IMR-90 (cell line): ENCODE measurements around the gene RCBTB2.

Experiments
- BHLHE40 ChIP-seq: fragments of 150-350 bp; IDR thresholded peaks from 2 replicates; pipeline ENCODE4 v1.6.1; 2016; ENCODE audit warnings: mild to moderate bottlenecking, low read depth, low read length
- CEBPB ChIP-seq: IDR thresholded peaks from 2 replicates; pipeline ENCODE4 v1.6.1; 2012; ENCODE audit warnings: low read depth, low read length, improper control_type of control experiment
- CHD1 ChIP-seq: IDR thresholded peaks from 2 replicates; pipeline ENCODE4 v1.6.1; 2012; ENCODE audit warnings: low read depth, low read length, improper control_type of control experiment
- FOS ChIP-seq: fragments of 150-350 bp; IDR thresholded peaks from 2 replicates; pipeline ENCODE4 v1.6.1; 2016; ENCODE audit warnings: low read depth, low read length
- POLR2A ChIP-seq: IDR thresholded peaks from 2 replicates; pipeline ENCODE4 v1.6.1; 2012; ENCODE audit warnings: mild to moderate bottlenecking, low read depth, low read length
- RAD21 ChIP-seq: IDR thresholded peaks from 2 replicates; pipeline ENCODE4 v1.6.1; 2012; ENCODE audit warnings: low read length, improper control_type of control experiment
- RCOR1 ChIP-seq: IDR thresholded peaks from 2 replicates; pipeline ENCODE4 v1.6.1; 2012; ENCODE audit warnings: mild to moderate bottlenecking, low read length, improper control_type of control experiment; ENCODE audit not compliant: insufficient replicate concordance
- RFX5 ChIP-seq: IDR thresholded peaks from 2 replicates; pipeline ENCODE4 v1.8.0; 2012; ENCODE audit warnings: low read depth, mild to moderate bottlenecking, low read length, moderate library complexity
- TF ChIP-seq, protein P1 (sequence below): conservative IDR thresholded peaks from 2 replicates; pipeline ENCODE4 v1.5.1; 2012; ENCODE audit warnings: mild to moderate bottlenecking, low read depth, low read length, improper control_type of control experiment
- TF ChIP-seq, protein P2 (sequence below): fragments of 150-350 bp; IDR thresholded peaks from 2 replicates; pipeline ENCODE4 v1.6.1; 2017; ENCODE audit warnings: mild to moderate bottlenecking, antibody characterized with exemption, low read length, low read depth

DNA sequence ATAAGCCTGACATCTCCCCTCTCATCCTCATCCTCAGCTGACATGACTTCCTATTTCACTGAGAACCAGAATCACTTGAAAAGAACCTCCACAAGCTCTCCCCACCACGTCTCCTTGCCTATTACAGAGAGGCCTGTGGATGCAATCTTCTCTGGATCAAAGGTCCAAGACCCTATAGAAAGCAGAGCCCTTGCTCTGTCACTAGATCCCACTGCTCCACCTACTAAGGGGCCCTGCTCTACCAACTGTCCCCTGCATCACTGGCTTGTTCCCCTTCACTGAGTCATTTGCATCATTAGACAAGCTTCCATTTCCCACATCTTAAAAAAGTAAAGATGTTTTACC, 40.8 kb downstream of the RCBTB2 start:
- TF ChIP-seq, protein P1, sequence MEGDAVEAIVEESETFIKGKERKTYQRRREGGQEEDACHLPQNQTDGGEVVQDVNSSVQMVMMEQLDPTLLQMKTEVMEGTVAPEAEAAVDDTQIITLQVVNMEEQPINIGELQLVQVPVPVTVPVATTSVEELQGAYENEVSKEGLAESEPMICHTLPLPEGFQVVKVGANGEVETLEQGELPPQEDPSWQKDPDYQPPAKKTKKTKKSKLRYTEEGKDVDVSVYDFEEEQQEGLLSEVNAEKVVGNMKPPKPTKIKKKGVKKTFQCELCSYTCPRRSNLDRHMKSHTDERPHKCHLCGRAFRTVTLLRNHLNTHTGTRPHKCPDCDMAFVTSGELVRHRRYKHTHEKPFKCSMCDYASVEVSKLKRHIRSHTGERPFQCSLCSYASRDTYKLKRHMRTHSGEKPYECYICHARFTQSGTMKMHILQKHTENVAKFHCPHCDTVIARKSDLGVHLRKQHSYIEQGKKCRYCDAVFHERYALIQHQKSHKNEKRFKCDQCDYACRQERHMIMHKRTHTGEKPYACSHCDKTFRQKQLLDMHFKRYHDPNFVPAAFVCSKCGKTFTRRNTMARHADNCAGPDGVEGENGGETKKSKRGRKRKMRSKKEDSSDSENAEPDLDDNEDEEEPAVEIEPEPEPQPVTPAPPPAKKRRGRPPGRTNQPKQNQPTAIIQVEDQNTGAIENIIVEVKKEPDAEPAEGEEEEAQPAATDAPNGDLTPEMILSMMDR = no peak
- no peak for TF ChIP-seq RAD21
- TF ChIP-seq, protein P2, sequence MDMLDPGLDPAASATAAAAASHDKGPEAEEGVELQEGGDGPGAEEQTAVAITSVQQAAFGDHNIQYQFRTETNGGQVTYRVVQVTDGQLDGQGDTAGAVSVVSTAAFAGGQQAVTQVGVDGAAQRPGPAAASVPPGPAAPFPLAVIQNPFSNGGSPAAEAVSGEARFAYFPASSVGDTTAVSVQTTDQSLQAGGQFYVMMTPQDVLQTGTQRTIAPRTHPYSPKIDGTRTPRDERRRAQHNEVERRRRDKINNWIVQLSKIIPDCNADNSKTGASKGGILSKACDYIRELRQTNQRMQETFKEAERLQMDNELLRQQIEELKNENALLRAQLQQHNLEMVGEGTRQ = no peak
- no peak for TF ChIP-seq POLR2A
- no peak for TF ChIP-seq CEBPB
- no peak for TF ChIP-seq BHLHE40
- no peak for TF ChIP-seq RFX5
- no peak for TF ChIP-seq FOS
- TF ChIP-seq RCOR1 = no peak
- TF ChIP-seq CHD1 = no peak
